Effector memory CD8-positive, alpha-beta T cell (primary cell): Measurements from ENCODE around the gene SUSD6.

Experiments used
- ATAC-seq: fragments of 150-1000 bp; cut with Tn5 transposase; replicated peaks from 2 replicates; pipeline ENCODE4 v1.10.0; 2021; ENCODE audit warnings: mild to moderate bottlenecking, moderate library complexity
- DNase-seq, 3 experiments: peaks; one replicate each; pipeline ENCODE4 v3.0.0; 2021
- H3K27ac Mint-ChIP-seq, 2 donors: one replicate each; pipeline ENCODE4 v1.8.0; 2022; ENCODE audit warnings: mild to moderate bottlenecking in 2 of 2, mixed read lengths in 2 of 2, moderate library complexity in 2 of 2
- H3K27me3 Mint-ChIP-seq, 2 donors: one replicate each; pipeline ENCODE4 v1.8.0; 2022; ENCODE audit warnings: mixed read lengths in 2 of 2
- H3K36me3 Mint-ChIP-seq: one replicate; pipeline ENCODE4 v1.8.0; 2022; ENCODE audit warnings: mild to moderate bottlenecking, moderate library complexity, mixed read lengths; ENCODE audit not compliant: insufficient read depth
- H3K4me1 Mint-ChIP-seq, 2 donors: one replicate each; pipeline ENCODE4 v1.8.0; 2022; ENCODE audit warnings: low read depth in 2 of 2, mixed read lengths in 2 of 2
- H3K4me3 Mint-ChIP-seq, 2 donors: one replicate each; pipeline ENCODE4 v1.8.0; 2022; ENCODE audit warnings: mild to moderate bottlenecking in 2 of 2, mixed read lengths in 2 of 2, moderate library complexity in 2 of 2
- H3K9me3 Mint-ChIP-seq, 2 donors: one replicate each; pipeline ENCODE4 v1.8.0; 2022; ENCODE audit warnings: mixed read lengths in 2 of 2

SUSD6 gene

GRCh38 chr14:69682136-69682535 lies 70.7 kb downstream of the SUSD6 start:
- Mint-ChIP-seq H3K27me3 (no peaks in the 10 kb centered on the region), H3K4me3 (peak overlapping the region; percentile 6 to 14), H3K9me3 (no peaks in the 10 kb centered on the region), H3K36me3 (peaks cover 35% of the 10 kb centered on the region), H3K27ac (peak overlapping the region; percentile 15 to 81), H3K4me1 (peaks cover 51 to 59% of the 10 kb centered on the region in 2 donors)
- DNase-seq (no peak), ATAC-seq (no peak)

- Mint-ChIP-seq H3K27ac (peak overlapping the region; percentile 15 to 81), H3K4me3 (peak overlapping the region; percentile 6 to 14), H3K27me3 (no peaks in the 10 kb centered on the region), H3K4me1 (peaks cover 51 to 60% of the 10 kb centered on the region in 2 donors), H3K36me3 (peaks cover 38% of the 10 kb centered on the region), H3K9me3 (no peaks in the 10 kb centered on the region)
- peak; percentile 59 for ATAC-seq
- no peak for DNase-seq
Measured at GRCh38 chr14:69682621-69683263, 71.3 kb downstream of the SUSD6 start.

- H3K4me1 Mint-ChIP-seq: peaks cover 62 to 67% of the 10 kb centered on the region in 2 donors
- no peaks in the 10 kb centered on the region for H3K27me3 Mint-ChIP-seq
- peaks cover 43% of the 10 kb centered on the region for H3K36me3 Mint-ChIP-seq
- H3K4me3 Mint-ChIP-seq: peak overlapping the region; percentile 6 to 14
- peak; percentile 23 for ATAC-seq
- DNase-seq: no peak
- no peaks in the 10 kb centered on the region for H3K9me3 Mint-ChIP-seq
- H3K27ac Mint-ChIP-seq: peak overlapping the region; percentile 15 to 81
Measured at GRCh38 chr14:69683971-69684370, 72.6 kb downstream of the SUSD6 start.

GRCh38 chr14:69684461-69685217 lies 73.2 kb downstream of the SUSD6 start:
- Mint-ChIP-seq H3K9me3 (no peaks in the 10 kb centered on the region), H3K4me1 (peaks cover 67 to 68% of the 10 kb centered on the region in 2 donors), H3K36me3 (peaks cover 42% of the 10 kb centered on the region), H3K4me3 (peak overlapping the region; percentile 6 to 14), H3K27ac (peak overlapping the region; percentile 15 to 81), H3K27me3 (no peaks in the 10 kb centered on the region)
- no peak for DNase-seq
- ATAC-seq: no peak

GRCh38 chr14:69685218-69685616 lies 73.8 kb downstream of the SUSD6 start:
- Mint-ChIP-seq H3K9me3 (no peaks in the 10 kb centered on the region), H3K27me3 (no peaks in the 10 kb centered on the region), H3K4me3 (no peak overlapping the region), H3K27ac (peak overlapping the region; percentile 15 to 17), H3K4me1 (peaks cover 70 to 71% of the 10 kb centered on the region in 2 donors), H3K36me3 (peaks cover 39% of the 10 kb centered on the region)
- ATAC-seq: peak; percentile 55
- DNase-seq: no peak

DNA sequence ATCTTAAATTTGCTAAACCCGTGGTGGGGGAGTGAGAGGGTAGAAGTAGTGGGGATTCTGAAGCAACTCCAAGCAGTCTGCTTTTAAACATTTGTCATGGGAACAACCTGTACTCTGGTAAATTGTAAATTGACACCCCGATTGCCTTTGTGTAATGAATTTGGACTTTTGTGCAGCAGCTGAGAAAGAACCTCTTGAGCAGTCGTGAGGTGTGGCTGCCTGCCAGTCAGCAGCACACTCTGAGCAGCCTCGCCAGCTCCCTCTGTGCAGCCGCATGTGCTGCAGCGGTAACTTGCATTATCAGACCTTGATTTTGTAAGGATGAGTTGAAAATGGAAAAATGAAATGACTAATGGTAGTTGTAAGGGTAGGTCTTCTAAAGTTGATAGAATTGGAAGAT lies 74.3 kb downstream of the SUSD6 start:
- Mint-ChIP-seq H3K36me3 (peaks cover 39% of the 10 kb centered on the region), H3K4me1 (peaks cover 68 to 73% of the 10 kb centered on the region in 2 donors), H3K27me3 (no peaks in the 10 kb centered on the region), H3K4me3 (no peak overlapping the region), H3K27ac (peak overlapping the region in 1 of 2 donors; percentile 17), H3K9me3 (no peaks in the 10 kb centered on the region)
- no peak for DNase-seq
- ATAC-seq: peak; percentile 63

GRCh38 chr14:69687606-69688298 lies 76.4 kb downstream of the SUSD6 start:
- Mint-ChIP-seq H3K36me3 (peaks cover 30% of the 10 kb centered on the region), H3K27ac (no peak overlapping the region), H3K9me3 (no peaks in the 10 kb centered on the region), H3K4me1 (peaks cover 55 to 69% of the 10 kb centered on the region in 2 donors), H3K27me3 (no peaks in the 10 kb centered on the region), H3K4me3 (no peak overlapping the region)
- ATAC-seq: no peak
- DNase-seq: no peak

DNA sequence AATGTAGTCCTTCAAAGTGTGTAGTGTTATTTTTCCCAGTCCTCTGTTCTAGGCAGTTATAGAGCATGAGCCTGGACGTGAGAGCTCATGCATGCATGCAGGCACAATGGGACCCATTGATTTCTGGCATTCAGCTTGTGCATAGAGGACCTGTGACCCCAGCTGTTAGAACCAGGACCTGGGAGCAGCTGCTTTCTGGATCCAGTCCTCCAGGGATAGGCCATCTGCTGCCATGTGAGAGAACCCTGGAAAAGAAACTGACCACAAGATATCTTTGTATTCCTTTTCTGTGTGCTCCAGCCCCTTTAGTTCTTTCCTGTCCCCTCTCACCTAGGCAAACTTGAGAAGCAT lies 76.9 kb downstream of the SUSD6 start:
- Mint-ChIP-seq H3K4me3 (no peak overlapping the region), H3K9me3 (no peaks in the 10 kb centered on the region), H3K27ac (no peak overlapping the region), H3K4me1 (peaks cover 52 to 67% of the 10 kb centered on the region in 2 donors), H3K27me3 (no peaks in the 10 kb centered on the region), H3K36me3 (peaks cover 30% of the 10 kb centered on the region)
- ATAC-seq (no peak), DNase-seq (no peak)

GRCh38 chr14:69690042-69690441 lies 78.6 kb downstream of the SUSD6 start:
- no peaks in the 10 kb centered on the region for H3K27me3 Mint-ChIP-seq
- DNase-seq (no peak), ATAC-seq (no peak)
- no peaks in the 10 kb centered on the region for H3K9me3 Mint-ChIP-seq
- no peak overlapping the region for H3K4me3 Mint-ChIP-seq
- H3K36me3 Mint-ChIP-seq: peaks cover 25% of the 10 kb centered on the region
- H3K4me1 Mint-ChIP-seq: peaks cover 47 to 64% of the 10 kb centered on the region in 2 donors
- no peak overlapping the region for H3K27ac Mint-ChIP-seq

GRCh38 chr14:69692594-69692993 lies 81.2 kb downstream of the SUSD6 start:
- Mint-ChIP-seq H3K36me3 (peaks cover 21% of the 10 kb centered on the region), H3K4me1 (peaks cover 47 to 73% of the 10 kb centered on the region in 2 donors), H3K27me3 (no peaks in the 10 kb centered on the region), H3K27ac (peak overlapping the region in 1 of 2 donors; percentile 51), H3K4me3 (no peak overlapping the region), H3K9me3 (no peaks in the 10 kb centered on the region)
- DNase-seq: no peak
- ATAC-seq: no peak

DNA sequence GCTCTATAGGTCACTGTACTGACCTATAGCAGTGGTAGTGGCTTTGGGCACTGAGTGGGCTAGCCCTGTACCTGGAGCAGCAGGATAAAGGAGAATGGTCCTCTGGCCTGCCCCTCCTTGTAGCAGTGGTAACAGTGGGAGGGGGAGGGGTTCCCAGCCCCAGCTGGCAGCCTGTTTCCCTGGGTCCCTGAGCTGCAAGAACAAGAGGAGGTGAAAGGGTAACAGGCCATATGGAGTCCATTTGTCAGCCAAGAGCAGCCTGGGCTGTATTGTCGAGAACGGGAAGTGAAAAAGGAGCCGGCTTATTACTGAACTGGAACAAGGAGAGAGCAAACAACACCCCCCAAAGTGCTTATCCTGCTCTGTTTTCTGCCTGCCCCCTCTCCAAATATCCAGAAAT lies 81.7 kb downstream of the SUSD6 start:
- Mint-ChIP-seq H3K4me1 (peaks cover 46 to 74% of the 10 kb centered on the region in 2 donors), H3K36me3 (peaks cover 18% of the 10 kb centered on the region), H3K9me3 (no peaks in the 10 kb centered on the region), H3K4me3 (no peak overlapping the region), H3K27ac (peak overlapping the region in 1 of 2 donors; percentile 31), H3K27me3 (no peaks in the 10 kb centered on the region)
- ATAC-seq (peak; percentile 21), DNase-seq (no peak)

DNA sequence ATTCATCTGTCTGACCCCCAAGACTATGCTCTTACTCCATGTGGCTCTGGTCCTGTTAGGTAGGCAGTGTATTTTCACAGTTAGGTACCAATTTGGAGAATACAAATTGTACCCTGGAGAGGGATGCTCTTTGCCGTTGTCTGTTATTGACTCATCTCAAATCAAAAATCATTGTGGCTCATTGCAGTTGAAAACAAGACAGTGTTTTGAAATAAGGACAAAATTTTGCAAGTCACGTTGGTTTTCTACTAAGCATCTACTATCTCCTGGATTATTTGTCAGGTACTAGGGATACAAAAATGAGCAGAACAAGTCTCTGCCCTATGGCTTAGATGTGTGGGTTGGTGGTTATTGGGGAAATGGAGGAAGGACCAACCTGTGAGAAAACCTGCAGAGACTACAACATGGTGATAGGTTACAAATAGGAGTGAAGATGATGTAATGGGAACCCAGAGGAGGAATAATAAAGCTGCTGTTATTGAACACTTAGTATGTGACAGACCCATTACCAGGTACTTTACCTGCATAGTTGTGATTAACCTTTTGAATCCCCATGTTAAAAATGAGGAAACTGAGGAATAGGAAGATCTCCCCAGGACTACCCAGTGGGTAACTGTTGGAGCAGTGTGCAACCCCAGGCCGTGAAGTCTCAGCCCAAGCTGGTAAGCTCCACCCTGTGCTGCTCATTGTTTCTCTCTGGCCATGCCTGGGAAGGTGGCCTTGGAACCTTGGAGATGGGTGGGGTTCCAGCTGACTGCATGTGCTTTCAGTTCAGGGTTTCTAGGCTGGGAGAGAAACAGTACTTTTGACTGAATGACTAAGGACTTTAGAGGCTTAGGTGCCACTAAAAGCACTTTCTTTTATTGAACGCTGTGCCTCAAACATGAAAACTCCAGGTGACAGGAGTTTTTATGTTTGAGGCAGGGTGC lies 82.7 kb downstream of the SUSD6 start:
- ATAC-seq: no peak
- Mint-ChIP-seq H3K36me3 (peaks cover 16% of the 10 kb centered on the region), H3K27me3 (no peaks in the 10 kb centered on the region), H3K27ac (peak overlapping the region; percentile 10 to 68), H3K4me3 (no peak overlapping the region), H3K4me1 (peaks cover 50 to 75% of the 10 kb centered on the region in 2 donors), H3K9me3 (no peaks in the 10 kb centered on the region)
- no peak for DNase-seq
